ENCODE measurements around the gene NPM1.
"Not testable (repeated sequence)": the region's sequence is repeated elsewhere in the genome, so short reads cannot be mapped to it uniquely, and the experiment has no call there.

The NPM1 gene

GRCh38 chr5:171386006-171386671, 1.5 kb upstream of the NPM1 start:
- no peak for DNase-seq (ENCODE audit: low read depth)

GRCh38 chr5:171386861-171387344, 746 bp upstream of the NPM1 start:
- no peak for DNase-seq (ENCODE audit: low read depth)

- peak; percentile 78 for DNase-seq (ENCODE audit: low read depth)
Observed at GRCh38 chr5:171387970-171388815, 544 bp downstream of the NPM1 start.

GRCh38 chr5:171388816-171389168, 1.1 kb downstream of the NPM1 start:
- no peak for DNase-seq (ENCODE audit: low read depth)

GRCh38 chr5:171390883-171391677, 3.4 kb downstream of the NPM1 start:
- DNase-seq (ENCODE audit: low read depth) = no peak

- DNase-seq (ENCODE audit: low read depth) = no peak
Observed at GRCh38 chr5:171391996-171392577, 4.4 kb downstream of the NPM1 start.

- DNase-seq (ENCODE audit: low read depth) = no peak
Observed at GRCh38 chr5:171392585-171393159, 5.0 kb downstream of the NPM1 start.

GRCh38 chr5:171395042-171395441, 7.4 kb downstream of the NPM1 start:
- DNase-seq (ENCODE audit: low read depth) = no peak

- DNase-seq (ENCODE audit: low read depth) = not testable (repeated sequence)
Observed at GRCh38 chr5:171396583-171396982, 8.9 kb downstream of the NPM1 start.

- DNase-seq (ENCODE audit: low read depth) = no peak
Observed at GRCh38 chr5:171397190-171397589, 9.5 kb downstream of the NPM1 start.

GRCh38 chr5:171397599-171397998, 9.9 kb downstream of the NPM1 start:
- no peak for DNase-seq (ENCODE audit: low read depth)

GRCh38 chr5:171398660-171399059, 11.0 kb downstream of the NPM1 start:
- DNase-seq (ENCODE audit: low read depth) = not testable (repeated sequence)

- DNase-seq (ENCODE audit: low read depth) = no peak
Observed at GRCh38 chr5:171400169-171400568, 12.5 kb downstream of the NPM1 start.

- no peak for DNase-seq (ENCODE audit: low read depth)
Observed at GRCh38 chr5:171401167-171401947, 13.7 kb downstream of the NPM1 start.

- DNase-seq (ENCODE audit: low read depth) = not testable (repeated sequence)
Observed at GRCh38 chr5:171402751-171403150, 15.1 kb downstream of the NPM1 start.

GRCh38 chr5:171405615-171406014, 18.0 kb downstream of the NPM1 start:
- no peak for DNase-seq (ENCODE audit: low read depth)

- DNase-seq (ENCODE audit: low read depth) = no peak
Observed at GRCh38 chr5:171407234-171407633, 19.6 kb downstream of the NPM1 start.

GRCh38 chr5:171409164-171410136, 21.8 kb downstream of the NPM1 start:
- DNase-seq (ENCODE audit: low read depth) = no peak

GRCh38 chr5:171410181-171410580, 22.5 kb downstream of the NPM1 start:
- DNase-seq (ENCODE audit: low read depth) = no peak

GRCh38 chr5:171412186-171412585, 24.5 kb downstream of the NPM1 start:
- no peak for DNase-seq (ENCODE audit: low read depth)

Measured in activated gamma-delta T cell treated with anti-CD3 and anti-CD28 coated beads, Interleukin-2, amount 50 U/mL, for 16 hours (primary cell).